ENCODE measurements around the gene TCL1A.

DNA sequence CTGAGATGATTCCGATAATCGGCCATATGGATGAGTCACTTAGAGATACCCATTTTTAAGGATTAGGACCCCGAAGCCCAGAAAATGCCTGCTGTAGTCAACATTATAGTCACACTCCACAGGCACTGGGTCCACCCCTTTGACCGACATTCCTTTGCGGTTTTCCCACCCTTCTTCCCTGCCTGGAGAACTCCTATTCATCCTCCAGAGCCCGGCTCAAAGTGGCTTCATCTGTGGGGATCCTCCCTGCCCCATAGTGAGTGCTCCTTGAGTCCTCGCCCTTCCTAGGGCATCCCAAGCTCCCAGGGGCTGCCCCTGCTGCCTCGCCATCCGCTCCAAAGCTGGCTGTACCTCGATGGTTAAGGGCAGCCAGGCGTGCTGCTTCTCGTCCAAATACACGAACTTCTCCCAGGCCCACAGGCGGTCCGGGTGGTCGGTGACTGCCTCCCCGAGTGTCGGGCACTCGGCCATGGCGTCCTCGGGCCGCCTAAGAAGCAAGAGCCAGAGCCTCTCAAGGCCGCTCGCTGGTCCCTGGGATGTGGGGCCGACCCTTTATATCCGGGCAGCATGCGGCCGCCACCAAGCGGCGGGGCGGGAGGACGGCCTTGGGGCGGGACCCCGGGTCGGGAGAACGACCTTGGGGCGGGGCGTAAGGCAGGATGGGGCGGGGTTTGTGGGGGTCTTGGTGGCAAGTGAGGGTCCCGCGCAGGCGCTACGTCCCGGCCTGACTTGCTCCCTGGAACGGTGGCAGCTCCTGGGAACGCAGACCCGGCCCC is at the start of gene TCL1A:
- no peak for TF ChIP-seq POLR2A (IDR thresholded peaks at IDR 0.05)
- TF ChIP-seq CTCF (IDR thresholded peaks at IDR 0.05): no peak
